GM12878 (cell line): ENCODE results near the gene DNASE1L3. TPM values are rescaled to one million over a fixed set of nuclear protein-coding genes. Genes with fewer than 3 reads are reported as not detected.
A peak's percentile ranks its signal among the peaks of the same experiment; 100 is the strongest.

Experiments
- BRCA1 ChIP-seq: IDR thresholded peaks from 2 replicates; pipeline ENCODE4 v1.6.1; 2011; ENCODE audit warnings: low read depth, low read length, improper control_type of control experiment
- CBFB ChIP-seq: IDR thresholded peaks from 2 replicates; pipeline ENCODE4 v1.6.1; 2016; ENCODE audit warnings: antibody characterized with exemption, low read depth
- CREB1 ChIP-seq: IDR thresholded peaks from 2 replicates; pipeline ENCODE4 v1.6.1; 2012; ENCODE audit warnings: low read depth, mild to moderate bottlenecking, inconsistent platforms
- HCFC1 ChIP-seq: fragments of 150-350 bp; IDR thresholded peaks from 2 replicates; pipeline ENCODE4 v1.6.1; 2014; ENCODE audit warnings: low read length
- NFIC ChIP-seq: IDR thresholded peaks from 2 replicates; pipeline ENCODE4 v1.6.1; 2012; ENCODE audit warnings: low read depth, mild to moderate bottlenecking, inconsistent platforms, low read length, moderate library complexity
- NFYA ChIP-seq: IDR thresholded peaks from 2 replicates; pipeline ENCODE4 v1.6.1; 2011; ENCODE audit warnings: low read depth, mild to moderate bottlenecking, low read length, improper control_type of control experiment, borderline replicate concordance
- NFYB ChIP-seq: IDR thresholded peaks from 2 replicates; pipeline ENCODE4 v1.6.1; 2011; ENCODE audit warnings: low read depth, mild to moderate bottlenecking, low read length, improper control_type of control experiment, moderate library complexity; ENCODE audit not compliant: insufficient read depth
- SIN3A ChIP-seq: IDR thresholded peaks from 2 replicates; pipeline ENCODE4 v1.6.1; 2012; ENCODE audit warnings: low read depth, low read length, improper control_type of control experiment
- SMAD1 ChIP-seq: fragments of 450-650 bp; IDR thresholded peaks from 2 replicates; pipeline ENCODE4 v1.6.1; 2018; ENCODE audit warnings: mild to moderate bottlenecking, low read depth; ENCODE audit not compliant: partially characterized antibody
- TAF1 ChIP-seq: IDR thresholded peaks from 2 replicates; pipeline ENCODE4 v1.6.1; 2011; ENCODE audit warnings: mild to moderate bottlenecking, low read depth, low read length, borderline replicate concordance
- ZNF622 ChIP-seq: fragments of 450-650 bp; IDR thresholded peaks from 2 replicates; pipeline ENCODE4 v1.6.1; 2017; ENCODE audit warnings: mild to moderate bottlenecking, inconsistent platforms
- ZSCAN29 ChIP-seq: fragments of 450-650 bp; IDR thresholded peaks from 2 replicates; pipeline ENCODE4 v1.6.1; 2017; ENCODE audit warnings: mild to moderate bottlenecking, moderate library complexity
- polyA plus RNA-seq, 11 experiments: library from polyadenylated mRNA; depleted of rRNA in 4 of 11; unstranded in 6 of 11; stranded (reverse) in 5 of 11; fragments of >200 nt; fragmentation: Nextera tagmentation in 4 of 11; fragmentation: Illumina TruSeq in 1 of 11; extraction: Ambion mirVana in 4 of 11; extraction: Trizol in 1 of 11; gene quantifications; 1 replicate in 1 of 11; 2 replicates in 10 of 11; pipeline versions ENCODE4 v1.2.1 to v1.2.3, GENCODE V29; 2011 to 2016; ENCODE audit warnings: inconsistent platforms in 2 of 11, missing spikeins in 2 of 11, low read depth in 1 of 11
- total RNA-seq, 4 experiments: library from RNA; depleted of rRNA in 3 of 4; stranded (reverse); fragments of >200 nt in 3 of 4; fragmentation: Illumina TruSeq in 1 of 4; extraction: Trizol in 1 of 4; gene quantifications; 2 replicates each; pipeline versions ENCODE4 v1.2.1 to v1.2.3, GENCODE V29; 2013 to 2021
- TF ChIP-seq, protein P1 (sequence below): IDR thresholded peaks from 2 replicates; pipeline ENCODE4 v1.6.1; 2012; ENCODE audit warnings: improper control_type of control experiment, low read depth, low read length; ENCODE audit not compliant: insufficient replicate concordance
- TF ChIP-seq, protein P2 (sequence below): IDR thresholded peaks from 2 replicates; pipeline ENCODE4 v1.6.1; 2011; ENCODE audit warnings: borderline replicate concordance, low read depth, mild to moderate bottlenecking, moderate library complexity, mixed read lengths, low read length; ENCODE audit not compliant: insufficient read depth; ENCODE audit errors: extremely low read length
- TF ChIP-seq, protein P3 (sequence below): fragments of 450-650 bp; IDR thresholded peaks from 2 replicates; pipeline ENCODE4 v1.6.1; 2017; ENCODE audit warnings: mild to moderate bottlenecking, moderate library complexity
- TF ChIP-seq, protein P4 (sequence below): fragments of 150-350 bp; IDR thresholded peaks from 2 replicates; pipeline ENCODE4 v1.6.1; 2016; ENCODE audit warnings: low read depth, low read length

DNASE1L3 gene
- total and polyA plus RNA-seq, 10 of the 15 experiments (the other 5 are each of a cell fraction or from before 2014, with no cell fraction given) = 3.2 to 72.1 (median 6.3) TPM

DNA sequence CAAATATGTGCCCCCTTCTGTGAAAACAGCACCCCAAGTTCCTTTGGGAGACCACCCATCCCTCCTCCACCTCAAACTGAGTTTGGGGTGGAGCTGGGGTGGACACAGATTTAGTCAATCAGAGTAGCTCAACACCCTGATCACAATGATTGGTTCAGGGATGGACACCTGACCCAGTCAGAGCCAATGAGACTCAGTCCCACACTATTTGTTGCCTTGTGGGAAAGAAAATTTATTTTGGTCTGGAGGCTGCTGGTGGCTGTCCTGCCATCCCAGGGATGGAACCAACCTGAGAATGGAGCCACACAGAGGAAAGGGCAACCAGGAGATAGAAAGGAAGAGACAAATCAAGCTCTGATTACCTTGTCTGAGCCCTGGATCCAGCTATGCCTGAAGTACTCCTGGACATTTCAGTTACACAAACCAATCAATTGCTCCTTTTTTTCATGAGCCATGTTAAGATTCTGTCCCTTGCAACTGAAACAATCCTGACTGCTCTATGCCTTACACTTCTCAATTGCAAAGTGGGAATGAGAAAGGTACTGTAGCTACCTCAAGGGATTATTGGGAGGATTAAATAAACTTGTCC lies 10.6 kb downstream of the DNASE1L3 start (continued):
- TF ChIP-seq, protein P1, sequence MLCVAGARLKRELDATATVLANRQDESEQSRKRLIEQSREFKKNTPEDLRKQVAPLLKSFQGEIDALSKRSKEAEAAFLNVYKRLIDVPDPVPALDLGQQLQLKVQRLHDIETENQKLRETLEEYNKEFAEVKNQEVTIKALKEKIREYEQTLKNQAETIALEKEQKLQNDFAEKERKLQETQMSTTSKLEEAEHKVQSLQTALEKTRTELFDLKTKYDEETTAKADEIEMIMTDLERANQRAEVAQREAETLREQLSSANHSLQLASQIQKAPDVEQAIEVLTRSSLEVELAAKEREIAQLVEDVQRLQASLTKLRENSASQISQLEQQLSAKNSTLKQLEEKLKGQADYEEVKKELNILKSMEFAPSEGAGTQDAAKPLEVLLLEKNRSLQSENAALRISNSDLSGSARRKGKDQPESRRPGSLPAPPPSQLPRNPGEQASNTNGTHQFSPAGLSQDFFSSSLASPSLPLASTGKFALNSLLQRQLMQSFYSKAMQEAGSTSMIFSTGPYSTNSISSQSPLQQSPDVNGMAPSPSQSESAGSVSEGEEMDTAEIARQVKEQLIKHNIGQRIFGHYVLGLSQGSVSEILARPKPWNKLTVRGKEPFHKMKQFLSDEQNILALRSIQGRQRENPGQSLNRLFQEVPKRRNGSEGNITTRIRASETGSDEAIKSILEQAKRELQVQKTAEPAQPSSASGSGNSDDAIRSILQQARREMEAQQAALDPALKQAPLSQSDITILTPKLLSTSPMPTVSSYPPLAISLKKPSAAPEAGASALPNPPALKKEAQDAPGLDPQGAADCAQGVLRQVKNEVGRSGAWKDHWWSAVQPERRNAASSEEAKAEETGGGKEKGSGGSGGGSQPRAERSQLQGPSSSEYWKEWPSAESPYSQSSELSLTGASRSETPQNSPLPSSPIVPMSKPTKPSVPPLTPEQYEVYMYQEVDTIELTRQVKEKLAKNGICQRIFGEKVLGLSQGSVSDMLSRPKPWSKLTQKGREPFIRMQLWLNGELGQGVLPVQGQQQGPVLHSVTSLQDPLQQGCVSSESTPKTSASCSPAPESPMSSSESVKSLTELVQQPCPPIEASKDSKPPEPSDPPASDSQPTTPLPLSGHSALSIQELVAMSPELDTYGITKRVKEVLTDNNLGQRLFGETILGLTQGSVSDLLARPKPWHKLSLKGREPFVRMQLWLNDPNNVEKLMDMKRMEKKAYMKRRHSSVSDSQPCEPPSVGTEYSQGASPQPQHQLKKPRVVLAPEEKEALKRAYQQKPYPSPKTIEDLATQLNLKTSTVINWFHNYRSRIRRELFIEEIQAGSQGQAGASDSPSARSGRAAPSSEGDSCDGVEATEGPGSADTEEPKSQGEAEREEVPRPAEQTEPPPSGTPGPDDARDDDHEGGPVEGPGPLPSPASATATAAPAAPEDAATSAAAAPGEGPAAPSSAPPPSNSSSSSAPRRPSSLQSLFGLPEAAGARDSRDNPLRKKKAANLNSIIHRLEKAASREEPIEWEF = no peak
- no peak for TF ChIP-seq NFYA
- no peak for TF ChIP-seq SIN3A
- peak; percentile 92 for TF ChIP-seq NFYB
- TF ChIP-seq CBFB = no peak
- TF ChIP-seq, protein P2, sequence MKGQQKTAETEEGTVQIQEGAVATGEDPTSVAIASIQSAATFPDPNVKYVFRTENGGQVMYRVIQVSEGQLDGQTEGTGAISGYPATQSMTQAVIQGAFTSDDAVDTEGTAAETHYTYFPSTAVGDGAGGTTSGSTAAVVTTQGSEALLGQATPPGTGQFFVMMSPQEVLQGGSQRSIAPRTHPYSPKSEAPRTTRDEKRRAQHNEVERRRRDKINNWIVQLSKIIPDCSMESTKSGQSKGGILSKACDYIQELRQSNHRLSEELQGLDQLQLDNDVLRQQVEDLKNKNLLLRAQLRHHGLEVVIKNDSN = peak; percentile 59
- TF ChIP-seq, protein P3, sequence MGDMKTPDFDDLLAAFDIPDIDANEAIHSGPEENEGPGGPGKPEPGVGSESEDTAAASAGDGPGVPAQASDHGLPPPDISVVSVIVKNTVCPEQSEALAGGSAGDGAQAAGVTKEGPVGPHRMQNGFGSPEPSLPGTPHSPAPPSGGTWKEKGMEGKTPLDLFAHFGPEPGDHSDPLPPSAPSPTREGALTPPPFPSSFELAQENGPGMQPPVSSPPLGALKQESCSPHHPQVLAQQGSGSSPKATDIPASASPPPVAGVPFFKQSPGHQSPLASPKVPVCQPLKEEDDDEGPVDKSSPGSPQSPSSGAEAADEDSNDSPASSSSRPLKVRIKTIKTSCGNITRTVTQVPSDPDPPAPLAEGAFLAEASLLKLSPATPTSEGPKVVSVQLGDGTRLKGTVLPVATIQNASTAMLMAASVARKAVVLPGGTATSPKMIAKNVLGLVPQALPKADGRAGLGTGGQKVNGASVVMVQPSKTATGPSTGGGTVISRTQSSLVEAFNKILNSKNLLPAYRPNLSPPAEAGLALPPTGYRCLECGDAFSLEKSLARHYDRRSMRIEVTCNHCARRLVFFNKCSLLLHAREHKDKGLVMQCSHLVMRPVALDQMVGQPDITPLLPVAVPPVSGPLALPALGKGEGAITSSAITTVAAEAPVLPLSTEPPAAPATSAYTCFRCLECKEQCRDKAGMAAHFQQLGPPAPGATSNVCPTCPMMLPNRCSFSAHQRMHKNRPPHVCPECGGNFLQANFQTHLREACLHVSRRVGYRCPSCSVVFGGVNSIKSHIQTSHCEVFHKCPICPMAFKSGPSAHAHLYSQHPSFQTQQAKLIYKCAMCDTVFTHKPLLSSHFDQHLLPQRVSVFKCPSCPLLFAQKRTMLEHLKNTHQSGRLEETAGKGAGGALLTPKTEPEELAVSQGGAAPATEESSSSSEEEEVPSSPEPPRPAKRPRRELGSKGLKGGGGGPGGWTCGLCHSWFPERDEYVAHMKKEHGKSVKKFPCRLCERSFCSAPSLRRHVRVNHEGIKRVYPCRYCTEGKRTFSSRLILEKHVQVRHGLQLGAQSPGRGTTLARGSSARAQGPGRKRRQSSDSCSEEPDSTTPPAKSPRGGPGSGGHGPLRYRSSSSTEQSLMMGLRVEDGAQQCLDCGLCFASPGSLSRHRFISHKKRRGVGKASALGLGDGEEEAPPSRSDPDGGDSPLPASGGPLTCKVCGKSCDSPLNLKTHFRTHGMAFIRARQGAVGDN = peak; percentile 64
- no peak for TF ChIP-seq ZNF622
- TF ChIP-seq, protein P4, sequence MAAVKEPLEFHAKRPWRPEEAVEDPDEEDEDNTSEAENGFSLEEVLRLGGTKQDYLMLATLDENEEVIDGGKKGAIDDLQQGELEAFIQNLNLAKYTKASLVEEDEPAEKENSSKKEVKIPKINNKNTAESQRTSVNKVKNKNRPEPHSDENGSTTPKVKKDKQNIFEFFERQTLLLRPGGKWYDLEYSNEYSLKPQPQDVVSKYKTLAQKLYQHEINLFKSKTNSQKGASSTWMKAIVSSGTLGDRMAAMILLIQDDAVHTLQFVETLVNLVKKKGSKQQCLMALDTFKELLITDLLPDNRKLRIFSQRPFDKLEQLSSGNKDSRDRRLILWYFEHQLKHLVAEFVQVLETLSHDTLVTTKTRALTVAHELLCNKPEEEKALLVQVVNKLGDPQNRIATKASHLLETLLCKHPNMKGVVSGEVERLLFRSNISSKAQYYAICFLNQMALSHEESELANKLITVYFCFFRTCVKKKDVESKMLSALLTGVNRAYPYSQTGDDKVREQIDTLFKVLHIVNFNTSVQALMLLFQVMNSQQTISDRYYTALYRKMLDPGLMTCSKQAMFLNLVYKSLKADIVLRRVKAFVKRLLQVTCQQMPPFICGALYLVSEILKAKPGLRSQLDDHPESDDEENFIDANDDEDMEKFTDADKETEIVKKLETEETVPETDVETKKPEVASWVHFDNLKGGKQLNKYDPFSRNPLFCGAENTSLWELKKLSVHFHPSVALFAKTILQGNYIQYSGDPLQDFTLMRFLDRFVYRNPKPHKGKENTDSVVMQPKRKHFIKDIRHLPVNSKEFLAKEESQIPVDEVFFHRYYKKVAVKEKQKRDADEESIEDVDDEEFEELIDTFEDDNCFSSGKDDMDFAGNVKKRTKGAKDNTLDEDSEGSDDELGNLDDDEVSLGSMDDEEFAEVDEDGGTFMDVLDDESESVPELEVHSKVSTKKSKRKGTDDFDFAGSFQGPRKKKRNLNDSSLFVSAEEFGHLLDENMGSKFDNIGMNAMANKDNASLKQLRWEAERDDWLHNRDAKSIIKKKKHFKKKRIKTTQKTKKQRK = no peak
- no peak for TF ChIP-seq CREB1
- TF ChIP-seq NFIC = no peak
- no peak for TF ChIP-seq SMAD1
- TF ChIP-seq ZSCAN29 = no peak
- no peak for TF ChIP-seq HCFC1
- no peak for TF ChIP-seq BRCA1
- no peak for TF ChIP-seq TAF1
